ENCODE measurements around the gene CAPN13. TPM values are rescaled to one million over a fixed set of nuclear protein-coding genes. Genes with fewer than 3 reads are reported as not detected.

CAPN13 gene
- total RNA-seq, 1 donor from 2014 or later, result not detected

DNA sequence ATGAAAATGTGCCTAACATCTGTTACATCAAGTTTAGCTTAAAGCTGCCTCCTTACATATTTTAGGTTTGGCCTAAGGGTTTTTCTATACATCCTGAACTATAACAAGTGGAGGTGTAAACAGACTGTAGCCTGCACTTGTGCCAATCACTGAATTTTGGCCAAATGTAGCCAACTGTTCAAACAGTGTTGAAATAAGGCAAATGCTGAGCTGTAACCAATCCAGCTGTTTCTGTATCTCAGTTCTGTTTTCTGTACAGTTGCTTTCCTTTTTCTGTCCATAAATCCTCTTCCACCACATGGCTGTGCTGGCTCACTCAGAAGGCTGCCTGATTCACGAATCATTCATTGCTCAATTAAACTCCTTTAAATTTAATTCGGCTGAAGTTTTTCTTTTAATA, 19.2 kb upstream of the CAPN13 start:
- Histone ChIP-seq H3K27ac (ENCODE audit: low read depth, low read length) (no peak overlapping the region), H3K36me3 (ENCODE audit: insufficient read depth, low read length) (no peaks in the 10 kb centered on the region), H3K27me3 (ENCODE audit: insufficient read depth, low read length) (no peaks in the 10 kb centered on the region), H3K79me2 (ENCODE audit: insufficient read depth, low read length) (no peaks in the 10 kb centered on the region), H4K20me1 (ENCODE audit: insufficient read depth, low read length) (no peaks in the 10 kb centered on the region), H3K4me3 (ENCODE audit: insufficient read depth, low read depth, low read length) (no peak overlapping the region), H3K9ac (ENCODE audit: low read length) (no peak overlapping the region), H3K4me2 (ENCODE audit: low read length) (no peak overlapping the region), H3K9me3 (ENCODE audit: insufficient read depth, low read depth, low read length) (peaks cover 7% of the 10 kb centered on the region), H3K4me1 (ENCODE audit: insufficient read depth, low read length) (no peaks in the 10 kb centered on the region), H2AFZ (ENCODE audit: low read depth, low read length) (no peak overlapping the region)
- H3K36me3 Mint-ChIP-seq (ENCODE audit: low read depth, unreplicated experiment), result no peaks in the 10 kb centered on the region
- DNase-seq (ENCODE audit: low read depth), result no peak
- FAIRE-seq, result no peak
- H3K4me1 Mint-ChIP-seq (ENCODE audit: low read depth, unreplicated experiment), result no peaks in the 10 kb centered on the region
- no peak overlapping the region for H3K4me3 Mint-ChIP-seq (ENCODE audit: unreplicated experiment)
- no peak for TF ChIP-seq EZH2 (IDR thresholded peaks at IDR 0.05; ENCODE audit: insufficient read depth, low read length)
- no peak for TF ChIP-seq CTCF (IDR thresholded peaks at IDR 0.05; ENCODE audit: insufficient read depth, low read depth, low read length)
- peaks cover 2% of the 10 kb centered on the region for H3K27me3 Mint-ChIP-seq (ENCODE audit: low read depth, unreplicated experiment)
- H3K27ac Mint-ChIP-seq (ENCODE audit: unreplicated experiment), result no peak overlapping the region
- H3K9me3 Mint-ChIP-seq (ENCODE audit: unreplicated experiment), result peaks cover 7% of the 10 kb centered on the region

- Mint-ChIP-seq H3K27me3 (ENCODE audit: low read depth, unreplicated experiment) (peaks cover 2% of the 10 kb centered on the region), H3K27ac (ENCODE audit: unreplicated experiment) (no peak overlapping the region), H3K4me1 (ENCODE audit: low read depth, unreplicated experiment) (no peaks in the 10 kb centered on the region), H3K36me3 (ENCODE audit: low read depth, unreplicated experiment) (no peaks in the 10 kb centered on the region), H3K9me3 (ENCODE audit: unreplicated experiment) (peaks cover 7% of the 10 kb centered on the region), H3K4me3 (ENCODE audit: unreplicated experiment) (no peak overlapping the region)
- no peaks in the 10 kb centered on the region for H4K20me1 ChIP-seq (ENCODE audit: insufficient read depth, low read length)
- TF ChIP-seq CTCF (IDR thresholded peaks at IDR 0.05; ENCODE audit: insufficient read depth, low read depth, low read length) (no peak), EZH2 (IDR thresholded peaks at IDR 0.05; ENCODE audit: insufficient read depth, low read length) (no peak)
- no peak overlapping the region for H2AFZ ChIP-seq (ENCODE audit: low read depth, low read length)
- DNase-seq (ENCODE audit: low read depth), result no peak
- FAIRE-seq, result no peak
- no peak overlapping the region for H3K27ac ChIP-seq (ENCODE audit: low read depth, low read length)
- H3K4me1 ChIP-seq (ENCODE audit: insufficient read depth, low read length), result no peaks in the 10 kb centered on the region
- H3K9me3 ChIP-seq (ENCODE audit: insufficient read depth, low read depth, low read length), result peaks cover 5% of the 10 kb centered on the region
- H3K27me3 ChIP-seq (ENCODE audit: insufficient read depth, low read length), result no peaks in the 10 kb centered on the region
- no peaks in the 10 kb centered on the region for H3K36me3 ChIP-seq (ENCODE audit: insufficient read depth, low read length)
- no peak overlapping the region for H3K4me2 ChIP-seq (ENCODE audit: low read length)
- no peak overlapping the region for H3K9ac ChIP-seq (ENCODE audit: low read length)
- no peak overlapping the region for H3K4me3 ChIP-seq (ENCODE audit: insufficient read depth, low read depth, low read length)
- no peaks in the 10 kb centered on the region for H3K79me2 ChIP-seq (ENCODE audit: insufficient read depth, low read length)
Measured at GRCh38 chr2:30823452-30823851, 16.2 kb upstream of the CAPN13 start.

DNA sequence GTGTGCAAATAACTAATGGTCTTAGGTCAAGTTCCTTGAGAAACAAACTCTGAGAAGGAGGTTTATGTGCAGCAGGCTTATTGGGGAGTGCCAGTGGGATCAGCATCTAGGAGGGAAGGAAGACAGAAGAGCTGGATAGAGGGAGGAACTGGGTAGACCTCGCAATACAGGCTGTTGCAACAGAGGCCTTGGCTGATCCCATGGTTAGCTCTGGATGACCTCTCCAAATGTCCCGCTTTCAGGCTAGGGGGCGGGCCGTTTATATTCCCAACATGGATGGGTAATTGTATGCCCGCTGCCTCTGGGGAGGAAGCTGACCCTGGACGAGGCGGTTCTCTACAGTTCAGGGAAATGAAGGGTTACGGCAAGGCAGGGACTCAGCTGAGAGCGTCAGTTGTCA, 14.7 kb upstream of the CAPN13 start:
- no peaks in the 10 kb centered on the region for H3K36me3 Mint-ChIP-seq (ENCODE audit: low read depth, unreplicated experiment)
- Histone ChIP-seq H3K36me3 (ENCODE audit: insufficient read depth, low read length) (no peaks in the 10 kb centered on the region), H3K27me3 (ENCODE audit: insufficient read depth, low read length) (no peaks in the 10 kb centered on the region), H3K4me3 (ENCODE audit: insufficient read depth, low read depth, low read length) (no peak overlapping the region), H3K79me2 (ENCODE audit: insufficient read depth, low read length) (no peaks in the 10 kb centered on the region), H3K9ac (ENCODE audit: low read length) (no peak overlapping the region), H3K9me3 (ENCODE audit: insufficient read depth, low read depth, low read length) (no peaks in the 10 kb centered on the region), H2AFZ (ENCODE audit: low read depth, low read length) (no peak overlapping the region), H4K20me1 (ENCODE audit: insufficient read depth, low read length) (no peaks in the 10 kb centered on the region), H3K4me1 (ENCODE audit: insufficient read depth, low read length) (no peaks in the 10 kb centered on the region), H3K27ac (ENCODE audit: low read depth, low read length) (no peak overlapping the region), H3K4me2 (ENCODE audit: low read length) (no peak overlapping the region)
- H3K4me3 Mint-ChIP-seq (ENCODE audit: unreplicated experiment), result no peak overlapping the region
- no peaks in the 10 kb centered on the region for H3K4me1 Mint-ChIP-seq (ENCODE audit: low read depth, unreplicated experiment)
- TF ChIP-seq CTCF (IDR thresholded peaks at IDR 0.05; ENCODE audit: insufficient read depth, low read depth, low read length) (no peak), EZH2 (IDR thresholded peaks at IDR 0.05; ENCODE audit: insufficient read depth, low read length) (no peak)
- no peak for DNase-seq (ENCODE audit: low read depth)
- no peak for FAIRE-seq
- peaks cover 4% of the 10 kb centered on the region for H3K9me3 Mint-ChIP-seq (ENCODE audit: unreplicated experiment)
- H3K27me3 Mint-ChIP-seq (ENCODE audit: low read depth, unreplicated experiment), result peaks cover 2% of the 10 kb centered on the region
- no peak overlapping the region for H3K27ac Mint-ChIP-seq (ENCODE audit: unreplicated experiment)
